ENCODE results near the gene OTULINL. TPM values are rescaled to one million over a fixed set of nuclear protein-coding genes. Genes with fewer than 3 reads are reported as not detected.

The OTULINL gene
- total and polyA plus RNA-seq, 9 donors: 3.3 to 6.7 (median 5.2) TPM

DNA sequence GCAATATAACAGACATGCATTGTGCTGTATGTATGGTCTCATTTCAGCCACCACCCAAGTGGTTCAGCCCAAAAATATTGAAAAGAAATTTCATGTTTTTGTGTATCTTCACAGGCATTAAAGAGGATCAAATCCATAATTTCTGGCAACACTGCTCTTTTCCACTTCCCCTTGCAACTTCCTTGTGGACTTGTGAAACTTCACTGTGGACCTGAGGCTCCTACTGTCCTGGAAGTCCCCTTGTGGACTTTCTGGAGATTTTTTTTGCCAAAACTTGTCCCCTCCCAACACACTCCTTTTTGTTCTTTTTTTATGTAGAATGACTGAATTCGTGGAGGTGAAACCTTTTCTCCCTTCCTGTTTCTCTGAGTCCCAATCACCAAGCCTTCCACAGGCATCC is 14.3 kb downstream of the OTULINL start:
- peak overlapping the region; percentile 20 for H3K27ac ChIP-seq (ENCODE audit: low read length)
- H3K4me3 ChIP-seq (ENCODE audit: low read length): no peak overlapping the region
- no peaks in the 10 kb centered on the region for H3K9me3 ChIP-seq (replicated peaks; ENCODE audit: control insufficient read depth, low read depth, low read length)
- no peaks in the 10 kb centered on the region for H3K36me3 ChIP-seq (ENCODE audit: control insufficient read depth, insufficient read depth, low read length)
- DNase-seq: peak; percentile 38
- no CpG with 5 or more reads among the region's 1 CpG for WGBS (ENCODE audit: insufficient coverage)
- peaks cover 5% of the 10 kb centered on the region for H3K4me1 ChIP-seq (ENCODE audit: control insufficient read depth, insufficient read depth, low read length)
- H3K27me3 ChIP-seq (ENCODE audit: control insufficient read depth, insufficient read depth, low read length): no peaks in the 10 kb centered on the region

- Histone ChIP-seq H3K27ac (ENCODE audit: low read length) (no peak overlapping the region), H3K4me1 (ENCODE audit: control insufficient read depth, insufficient read depth, low read length) (peaks cover 5% of the 10 kb centered on the region)
- no CpG with 5 or more reads among the region's 1 CpG for WGBS (ENCODE audit: insufficient coverage)
Measured at GRCh38 chr5:14597080-14597479, 15.5 kb downstream of the OTULINL start.

GRCh38 chr5:14598225-14598624 is 16.6 kb downstream of the OTULINL start:
- Histone ChIP-seq H3K36me3 (ENCODE audit: control insufficient read depth, insufficient read depth, low read length) (no peaks in the 10 kb centered on the region), H3K9me3 (replicated peaks; ENCODE audit: control insufficient read depth, low read depth, low read length) (no peaks in the 10 kb centered on the region), H3K27ac (ENCODE audit: low read length) (no peak overlapping the region), H3K27me3 (ENCODE audit: control insufficient read depth, insufficient read depth, low read length) (no peaks in the 10 kb centered on the region), H3K4me3 (ENCODE audit: low read length) (no peak overlapping the region), H3K4me1 (ENCODE audit: control insufficient read depth, insufficient read depth, low read length) (peaks cover 5% of the 10 kb centered on the region)
- WGBS (ENCODE audit: insufficient coverage): 60% methylated on average over 1 of the region's 2 CpGs
- DNase-seq: no peak

More at GRCh38 chr5:14597080-14597479, 15.5 kb downstream of the OTULINL start:
- Histone ChIP-seq H3K9me3 (replicated peaks; ENCODE audit: control insufficient read depth, low read depth, low read length) (no peaks in the 10 kb centered on the region), H3K4me3 (ENCODE audit: low read length) (no peak overlapping the region), H3K27me3 (ENCODE audit: control insufficient read depth, insufficient read depth, low read length) (no peaks in the 10 kb centered on the region), H3K36me3 (ENCODE audit: control insufficient read depth, insufficient read depth, low read length) (no peaks in the 10 kb centered on the region)
- DNase-seq: no peak

DNA sequence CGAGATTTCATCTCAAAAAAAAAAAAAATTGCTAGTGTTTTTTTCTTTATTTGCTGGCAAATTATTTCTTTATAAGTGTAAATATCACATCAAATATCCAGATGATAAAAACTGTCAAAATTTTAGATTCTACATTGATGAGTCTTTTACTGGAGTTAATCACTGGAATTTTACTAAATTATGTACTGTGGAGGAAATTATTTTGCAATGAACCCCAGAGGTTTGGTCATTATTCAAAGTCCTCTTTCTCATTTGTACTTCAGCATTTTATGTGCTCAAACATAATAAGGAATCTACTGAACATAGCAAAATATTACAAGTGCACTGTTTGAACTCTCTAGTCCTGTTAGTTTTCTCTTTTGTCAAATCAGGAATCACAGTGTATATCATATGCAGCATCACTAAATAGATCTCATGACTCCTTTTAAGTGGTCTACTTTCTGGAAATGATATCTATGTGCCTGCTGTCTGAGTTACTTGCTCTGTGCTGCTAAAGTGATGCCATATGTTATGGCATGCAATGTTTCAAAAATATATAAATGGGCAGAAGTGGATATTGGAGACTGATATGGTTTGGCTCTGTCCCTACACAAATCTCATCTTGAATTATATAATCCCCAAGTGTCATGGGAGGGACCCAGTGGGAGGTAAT is 18.0 kb downstream of the OTULINL start:
- Histone ChIP-seq H3K4me1 (ENCODE audit: control insufficient read depth, insufficient read depth, low read length) (peaks cover under 1% of the 10 kb centered on the region), H3K4me3 (ENCODE audit: low read length) (no peak overlapping the region), H3K9me3 (replicated peaks; ENCODE audit: control insufficient read depth, low read depth, low read length) (no peaks in the 10 kb centered on the region), H3K36me3 (ENCODE audit: control insufficient read depth, insufficient read depth, low read length) (no peaks in the 10 kb centered on the region), H3K27ac (ENCODE audit: low read length) (no peak overlapping the region), H3K27me3 (ENCODE audit: control insufficient read depth, insufficient read depth, low read length) (no peaks in the 10 kb centered on the region)
- no CpG with 5 or more reads among the region's 1 CpG for WGBS (ENCODE audit: insufficient coverage)
- DNase-seq: no peak

GRCh38 chr5:14600846-14601245 is 19.3 kb downstream of the OTULINL start:
- H3K4me1 ChIP-seq (ENCODE audit: control insufficient read depth, insufficient read depth, low read length): no peaks in the 10 kb centered on the region
- H3K27ac ChIP-seq (ENCODE audit: low read length): no peak overlapping the region
- no peak overlapping the region for H3K4me3 ChIP-seq (ENCODE audit: low read length)
- no peaks in the 10 kb centered on the region for H3K9me3 ChIP-seq (replicated peaks; ENCODE audit: control insufficient read depth, low read depth, low read length)
- WGBS (ENCODE audit: insufficient coverage): no CpG with 5 or more reads among the region's 1 CpG
- no peaks in the 10 kb centered on the region for H3K27me3 ChIP-seq (ENCODE audit: control insufficient read depth, insufficient read depth, low read length)
- DNase-seq: no peak
- no peaks in the 10 kb centered on the region for H3K36me3 ChIP-seq (ENCODE audit: control insufficient read depth, insufficient read depth, low read length)

- H3K27me3 ChIP-seq (ENCODE audit: control insufficient read depth, insufficient read depth, low read length): no peaks in the 10 kb centered on the region
- no peaks in the 10 kb centered on the region for H3K9me3 ChIP-seq (replicated peaks; ENCODE audit: control insufficient read depth, low read depth, low read length)
- H3K36me3 ChIP-seq (ENCODE audit: control insufficient read depth, insufficient read depth, low read length): no peaks in the 10 kb centered on the region
- no peaks in the 10 kb centered on the region for H3K4me1 ChIP-seq (ENCODE audit: control insufficient read depth, insufficient read depth, low read length)
- no CpG with 5 or more reads among the region's 1 CpG for WGBS (ENCODE audit: insufficient coverage)
- no peak for DNase-seq
- no peak overlapping the region for H3K27ac ChIP-seq (ENCODE audit: low read length)
- no peak overlapping the region for H3K4me3 ChIP-seq (ENCODE audit: low read length)
Measured at GRCh38 chr5:14603141-14603540, 21.5 kb downstream of the OTULINL start.

- Histone ChIP-seq H3K36me3 (ENCODE audit: control insufficient read depth, insufficient read depth, low read length) (no peaks in the 10 kb centered on the region), H3K4me1 (ENCODE audit: control insufficient read depth, insufficient read depth, low read length) (no peaks in the 10 kb centered on the region), H3K27ac (ENCODE audit: low read length) (no peak overlapping the region), H3K27me3 (ENCODE audit: control insufficient read depth, insufficient read depth, low read length) (no peaks in the 10 kb centered on the region), H3K4me3 (ENCODE audit: low read length) (no peak overlapping the region), H3K9me3 (replicated peaks; ENCODE audit: control insufficient read depth, low read depth, low read length) (no peaks in the 10 kb centered on the region)
- WGBS (ENCODE audit: insufficient coverage): 90% methylated on average over 5 of the region's 8 CpGs
- no peak for DNase-seq
Measured at GRCh38 chr5:14607104-14607503, 25.5 kb downstream of the OTULINL start.

- no peak for DNase-seq
- H3K27ac ChIP-seq (ENCODE audit: low read length): no peak overlapping the region
- no peak overlapping the region for H3K4me3 ChIP-seq (ENCODE audit: low read length)
- no peaks in the 10 kb centered on the region for H3K9me3 ChIP-seq (replicated peaks; ENCODE audit: control insufficient read depth, low read depth, low read length)
- no peaks in the 10 kb centered on the region for H3K27me3 ChIP-seq (ENCODE audit: control insufficient read depth, insufficient read depth, low read length)
- no peaks in the 10 kb centered on the region for H3K36me3 ChIP-seq (ENCODE audit: control insufficient read depth, insufficient read depth, low read length)
- no peaks in the 10 kb centered on the region for H3K4me1 ChIP-seq (ENCODE audit: control insufficient read depth, insufficient read depth, low read length)
- WGBS (ENCODE audit: insufficient coverage): no CpG with 5 or more reads among the region's 2 CpGs
Measured at GRCh38 chr5:14608169-14608568, 26.6 kb downstream of the OTULINL start.

DNA sequence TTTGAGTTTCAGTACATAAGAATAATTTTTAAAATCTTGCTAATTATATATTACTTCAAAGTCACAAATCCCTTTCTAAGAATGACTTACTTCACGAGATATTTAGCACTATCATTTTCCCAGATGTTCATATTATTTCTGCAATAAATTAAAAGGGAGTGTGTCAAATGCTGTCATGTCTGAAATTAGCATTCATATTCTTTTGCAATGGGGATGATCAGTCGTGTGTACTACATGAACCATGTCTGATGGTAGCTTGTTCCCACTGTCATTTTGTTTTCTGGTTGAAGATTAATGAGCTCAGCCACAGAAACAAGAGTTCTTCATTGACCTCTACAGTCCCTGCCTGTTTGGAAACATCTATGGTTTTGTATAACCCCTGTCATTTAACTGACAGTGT is 30.1 kb downstream of the OTULINL start:
- H3K27me3 ChIP-seq (ENCODE audit: control insufficient read depth, insufficient read depth, low read length): no peaks in the 10 kb centered on the region
- H3K27ac ChIP-seq (ENCODE audit: low read length): no peak overlapping the region
- H3K36me3 ChIP-seq (ENCODE audit: control insufficient read depth, insufficient read depth, low read length): no peaks in the 10 kb centered on the region
- H3K9me3 ChIP-seq (replicated peaks; ENCODE audit: control insufficient read depth, low read depth, low read length): no peaks in the 10 kb centered on the region
- WGBS (ENCODE audit: insufficient coverage): no CpG with 5 or more reads among the region's 2 CpGs
- H3K4me3 ChIP-seq (ENCODE audit: low read length): no peak overlapping the region
- no peak for DNase-seq
- H3K4me1 ChIP-seq (ENCODE audit: control insufficient read depth, insufficient read depth, low read length): no peaks in the 10 kb centered on the region

- H3K9me3 ChIP-seq (replicated peaks; ENCODE audit: control insufficient read depth, low read depth, low read length): no peaks in the 10 kb centered on the region
- H3K27me3 ChIP-seq (ENCODE audit: control insufficient read depth, insufficient read depth, low read length): no peaks in the 10 kb centered on the region
- no peak overlapping the region for H3K4me3 ChIP-seq (ENCODE audit: low read length)
- H3K4me1 ChIP-seq (ENCODE audit: control insufficient read depth, insufficient read depth, low read length): no peaks in the 10 kb centered on the region
- H3K27ac ChIP-seq (ENCODE audit: low read length): no peak overlapping the region
- H3K36me3 ChIP-seq (ENCODE audit: control insufficient read depth, insufficient read depth, low read length): no peaks in the 10 kb centered on the region
- 91% methylated on average over 3 of the region's 5 CpGs for WGBS (ENCODE audit: insufficient coverage)
- no peak for DNase-seq
Measured at GRCh38 chr5:14614490-14614889, 32.9 kb downstream of the OTULINL start.

DNA sequence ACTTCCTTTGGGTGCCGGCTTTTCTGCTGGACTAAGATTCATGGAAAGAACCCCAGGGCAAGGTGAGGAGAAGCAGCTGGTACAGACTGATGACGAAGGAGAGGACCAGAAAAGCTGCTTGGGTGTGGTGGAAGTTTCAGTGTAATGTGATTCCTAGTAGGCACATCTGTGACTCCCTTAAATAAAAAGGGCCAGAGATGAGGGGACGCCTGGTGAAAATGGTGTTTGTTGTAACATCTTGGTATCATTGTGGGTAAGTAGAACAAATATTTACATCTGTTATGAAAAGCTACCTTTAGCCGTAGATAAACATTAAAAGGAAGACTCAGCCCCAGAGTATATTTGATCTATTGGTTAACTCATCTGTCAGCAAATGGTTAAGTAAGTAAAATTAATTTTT is 33.8 kb downstream of the OTULINL start:
- H3K36me3 ChIP-seq (ENCODE audit: control insufficient read depth, insufficient read depth, low read length): no peaks in the 10 kb centered on the region
- WGBS (ENCODE audit: insufficient coverage): 71% methylated on average over 2 of the region's 4 CpGs
- no peak overlapping the region for H3K27ac ChIP-seq (ENCODE audit: low read length)
- no peak for DNase-seq
- H3K4me1 ChIP-seq (ENCODE audit: control insufficient read depth, insufficient read depth, low read length): no peaks in the 10 kb centered on the region
- H3K4me3 ChIP-seq (ENCODE audit: low read length): no peak overlapping the region
- no peaks in the 10 kb centered on the region for H3K9me3 ChIP-seq (replicated peaks; ENCODE audit: control insufficient read depth, low read depth, low read length)
- H3K27me3 ChIP-seq (ENCODE audit: control insufficient read depth, insufficient read depth, low read length): no peaks in the 10 kb centered on the region

Data from muscle of leg (tissue), 11 donors.